G401 (cell line): ENCODE results near the gene NME7. TPM values are rescaled to one million over a fixed set of nuclear protein-coding genes. Genes with fewer than 3 reads are reported as not detected.

ENCODE experiments used
- DNase-seq: peaks from one replicate; pipeline ENCODE4 v3.0.0-alpha.2; 2015; ENCODE audit warnings: low spot score
- in situ Hi-C: cut with HindIII; loops from 2 replicates; pipeline ENCODE4 v1.10.0; 2016; ENCODE audit warnings: low sequenced_read_pairs, mixed read lengths
- total RNA-seq: library from RNA; depleted of rRNA; stranded (reverse); fragments of >200 nt; shearing (Covaris generic); gene quantifications from 2 replicates; pipeline ENCODE4 v1.2.3, GENCODE V29; 2014

NME7 gene
- total RNA-seq, 1 experiment from 2014 or later: 15.4 TPM

GRCh38 chr1:169250022-169250421 lies 117.6 kb downstream of the NME7 start:
- in situ Hi-C loops: no loop called here

GRCh38 chr1:169249611-169250010 lies 118.0 kb downstream of the NME7 start:
- in situ Hi-C loops: no loop called here
- DNase-seq: no peak

More at GRCh38 chr1:169250022-169250421, 117.6 kb downstream of the NME7 start:
- DNase-seq: no peak

GRCh38 chr1:169245706-169246105 lies 121.9 kb downstream of the NME7 start:
- in situ Hi-C loops: no loop called here
- no peak for DNase-seq

GRCh38 chr1:169240449-169241232 lies 127.0 kb downstream of the NME7 start:
- DNase-seq: no peak
- in situ Hi-C loops: no loop called here

- in situ Hi-C loops: no loop called here
- DNase-seq: no peak
Observed at GRCh38 chr1:169236880-169237279, 130.7 kb downstream of the NME7 start.

GRCh38 chr1:169236143-169236542 lies 131.5 kb downstream of the NME7 start:
- DNase-seq: peak; percentile 29
- in situ Hi-C loops: no loop called here

GRCh38 chr1:169235568-169235967 lies 132.0 kb downstream of the NME7 start:
- in situ Hi-C loops: no loop called here
- DNase-seq: no peak

- DNase-seq: no peak
- in situ Hi-C loops: no loop called here
Observed at GRCh38 chr1:169234780-169235179, 132.8 kb downstream of the NME7 start.

GRCh38 chr1:169217636-169218035 lies 150.0 kb downstream of the NME7 start:
- in situ Hi-C loops: no loop called here

GRCh38 chr1:169214598-169214997 lies 153.0 kb downstream of the NME7 start:
- in situ Hi-C loops: no loop called here
- DNase-seq: peak; percentile 27

More at GRCh38 chr1:169217636-169218035, 150.0 kb downstream of the NME7 start:
- DNase-seq: no peak

GRCh38 chr1:169212088-169212487 lies 155.5 kb downstream of the NME7 start:
- in situ Hi-C loops: no loop called here

GRCh38 chr1:169207797-169208520 lies 159.6 kb downstream of the NME7 start:
- in situ Hi-C loops: no loop called here
- peak; percentile 72 for DNase-seq

More at GRCh38 chr1:169212088-169212487, 155.5 kb downstream of the NME7 start:
- no peak for DNase-seq

- no peak for DNase-seq
- in situ Hi-C loops: no loop called here
Observed at GRCh38 chr1:169204157-169204556, 163.4 kb downstream of the NME7 start.

GRCh38 chr1:169202791-169203665 lies 164.6 kb downstream of the NME7 start:
- in situ Hi-C loops: no loop called here
- no peak for DNase-seq

- in situ Hi-C loops: no loop called here
- no peak for DNase-seq
Observed at GRCh38 chr1:169201084-169201619, 166.4 kb downstream of the NME7 start.

- DNase-seq: no peak
- in situ Hi-C loops: no loop called here
Observed at GRCh38 chr1:169200319-169200718, 167.3 kb downstream of the NME7 start.

- DNase-seq: no peak
- in situ Hi-C loops: no loop called here
Observed at GRCh38 chr1:169196581-169196980, 171.0 kb downstream of the NME7 start.

- DNase-seq: no peak
- in situ Hi-C loops: no loop called here
Observed at GRCh38 chr1:169196161-169196560, 171.4 kb downstream of the NME7 start.

- in situ Hi-C loops: no loop called here
- DNase-seq: no peak
Observed at GRCh38 chr1:169193191-169193850, 174.3 kb downstream of the NME7 start.
